IPS-18a (cell line): ENCODE measurements around the gene IKZF1.

Experiments
- H3K27ac ChIP-seq: one replicate; pipeline ENCODE4 v1.5.1; 2013; ENCODE audit warnings: low read length
- H3K27me3 ChIP-seq: one replicate; pipeline ENCODE4 v1.6.1; 2013; ENCODE audit warnings: mild to moderate bottlenecking, low read length; ENCODE audit not compliant: control insufficient read depth, insufficient read depth
- H3K36me3 ChIP-seq: one replicate; pipeline ENCODE4 v1.6.1; 2013; ENCODE audit warnings: low read depth, low read length; ENCODE audit not compliant: control insufficient read depth
- H3K4me1 ChIP-seq: one replicate; pipeline ENCODE4 v1.6.1; 2013; ENCODE audit warnings: low read depth, low read length; ENCODE audit not compliant: control insufficient read depth
- H3K4me3 ChIP-seq: one replicate; pipeline ENCODE4 v1.5.1; 2013; ENCODE audit warnings: low read length
- H3K9ac ChIP-seq: one replicate; pipeline ENCODE4 v1.6.1; 2013; ENCODE audit warnings: mild to moderate bottlenecking, low read length, moderate library complexity
- H3K9me3 ChIP-seq: one replicate; pipeline ENCODE4 v1.6.1; 2013; ENCODE audit warnings: low read depth, low read length; ENCODE audit not compliant: control insufficient read depth

Gene IKZF1

DNA sequence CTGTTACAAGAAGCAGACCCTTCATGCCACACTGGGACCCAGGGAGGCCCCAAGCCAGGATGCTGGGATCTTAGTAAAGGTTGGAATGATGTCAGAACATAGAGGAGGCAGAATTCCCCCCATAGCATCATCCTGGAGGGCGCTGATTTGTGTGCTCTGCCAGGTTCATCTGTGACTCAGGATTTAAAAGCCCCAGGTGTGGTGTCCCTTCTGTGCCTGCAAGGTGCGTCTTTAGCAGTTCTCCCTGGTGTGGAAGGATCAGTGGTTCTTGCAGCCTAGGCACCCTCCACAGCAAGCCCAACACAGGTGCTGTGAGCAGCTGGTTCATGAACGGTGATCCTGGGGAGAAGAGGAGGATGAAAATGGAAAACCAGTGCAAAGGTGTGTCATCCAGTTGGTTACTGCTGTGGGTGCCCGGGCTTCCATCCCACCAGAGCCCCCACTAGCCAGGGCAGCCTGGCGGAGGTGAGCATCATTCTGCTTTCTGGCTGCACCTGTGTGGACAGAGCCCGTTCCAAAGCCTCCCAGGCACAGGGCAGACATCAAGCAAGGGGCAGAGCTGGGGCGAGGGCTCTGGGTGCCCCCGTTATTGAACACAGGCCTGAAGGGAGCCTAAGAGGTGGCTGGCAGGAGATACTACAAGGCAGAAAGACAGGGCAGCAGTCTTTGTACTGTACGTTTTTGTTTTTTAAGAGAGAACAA, 49.5 kb downstream of the IKZF1 start:
- Histone ChIP-seq H3K27me3 (no peaks in the 10 kb centered on the region), H3K4me3 (no peak overlapping the region), H3K9me3 (no peaks in the 10 kb centered on the region), H3K4me1 (no peaks in the 10 kb centered on the region), H3K27ac (no peak overlapping the region), H3K36me3 (no peaks in the 10 kb centered on the region), H3K9ac (no peak overlapping the region)

DNA sequence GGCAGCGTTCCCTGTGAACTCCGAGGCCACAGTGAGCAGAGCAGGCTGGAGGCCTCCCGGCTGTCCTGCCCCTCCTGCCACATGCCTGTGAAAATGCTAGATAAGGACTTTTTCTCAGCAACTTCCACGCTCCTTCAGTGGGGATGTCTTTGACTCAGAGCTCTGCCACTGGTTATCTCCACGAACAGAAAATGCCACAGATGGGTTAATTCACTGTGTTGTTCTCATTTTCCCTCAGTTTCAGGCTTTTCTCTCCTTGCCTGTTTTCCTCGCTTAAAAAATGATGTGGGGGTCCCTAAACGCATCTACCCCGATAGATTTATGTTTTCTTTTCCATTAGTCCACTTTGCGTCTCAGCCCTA, 51.3 kb downstream of the IKZF1 start:
- no peaks in the 10 kb centered on the region for H3K4me1 ChIP-seq
- no peaks in the 10 kb centered on the region for H3K27me3 ChIP-seq
- no peaks in the 10 kb centered on the region for H3K9me3 ChIP-seq
- no peak overlapping the region for H3K27ac ChIP-seq
- no peak overlapping the region for H3K4me3 ChIP-seq
- no peaks in the 10 kb centered on the region for H3K36me3 ChIP-seq
- no peak overlapping the region for H3K9ac ChIP-seq

DNA sequence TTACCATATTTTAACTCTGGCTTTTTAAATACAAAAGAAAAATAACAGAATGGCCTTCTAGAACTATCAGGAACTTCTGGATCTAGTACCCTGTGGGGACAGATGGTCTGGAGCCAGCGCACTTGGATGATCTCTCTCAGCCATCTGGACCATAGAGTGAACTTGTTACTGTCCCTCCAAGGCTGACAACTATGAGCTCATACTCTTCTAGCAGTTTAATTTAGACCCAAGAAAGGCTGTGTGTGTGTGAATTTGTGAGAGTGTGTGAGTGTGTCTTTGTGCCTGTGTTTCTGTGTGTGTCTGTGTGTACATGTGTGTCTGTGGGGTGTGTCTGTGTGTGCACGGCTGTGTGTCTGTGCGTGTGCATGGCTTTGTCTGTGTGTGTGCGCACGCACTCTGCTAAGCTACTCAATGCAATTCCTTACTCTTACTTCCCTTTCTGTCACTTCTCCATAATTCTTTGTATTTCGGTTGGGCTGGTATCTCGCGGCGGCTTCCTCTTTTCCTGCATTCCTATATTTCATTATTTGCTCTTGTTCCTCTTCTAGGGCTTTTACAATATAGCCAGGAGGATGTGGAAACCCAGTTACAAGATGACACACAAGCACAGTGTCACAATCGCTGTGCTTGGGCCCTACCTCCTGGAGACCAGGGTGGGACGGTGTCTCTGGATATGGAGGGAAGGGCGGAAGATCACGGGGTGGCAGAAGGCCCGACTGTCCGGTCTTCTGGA, 51.9 kb downstream of the IKZF1 start:
- H3K27me3 ChIP-seq = no peaks in the 10 kb centered on the region
- no peaks in the 10 kb centered on the region for H3K4me1 ChIP-seq
- H3K9me3 ChIP-seq = no peaks in the 10 kb centered on the region
- no peak overlapping the region for H3K4me3 ChIP-seq
- no peaks in the 10 kb centered on the region for H3K36me3 ChIP-seq
- H3K27ac ChIP-seq = no peak overlapping the region
- no peak overlapping the region for H3K9ac ChIP-seq

DNA sequence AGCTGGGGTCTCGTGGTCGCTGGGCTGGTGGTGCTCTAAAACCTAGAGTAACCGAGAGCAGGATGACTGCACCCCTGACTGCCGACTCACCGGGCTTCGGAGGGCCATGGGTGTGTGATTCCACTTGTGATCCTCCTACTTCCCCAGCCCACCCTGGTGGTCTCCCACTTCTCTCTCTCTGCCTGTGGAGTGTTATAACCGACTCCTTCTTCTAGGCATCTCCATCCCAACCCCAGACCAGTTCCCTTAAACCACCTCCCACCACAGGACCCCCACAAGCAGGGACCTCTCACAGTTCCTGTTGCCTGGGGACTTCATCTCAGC, 52.4 kb downstream of the IKZF1 start:
- Histone ChIP-seq H3K27me3 (no peaks in the 10 kb centered on the region), H3K27ac (no peak overlapping the region), H3K36me3 (no peaks in the 10 kb centered on the region), H3K4me3 (no peak overlapping the region), H3K4me1 (no peaks in the 10 kb centered on the region), H3K9ac (no peak overlapping the region), H3K9me3 (no peaks in the 10 kb centered on the region)

DNA sequence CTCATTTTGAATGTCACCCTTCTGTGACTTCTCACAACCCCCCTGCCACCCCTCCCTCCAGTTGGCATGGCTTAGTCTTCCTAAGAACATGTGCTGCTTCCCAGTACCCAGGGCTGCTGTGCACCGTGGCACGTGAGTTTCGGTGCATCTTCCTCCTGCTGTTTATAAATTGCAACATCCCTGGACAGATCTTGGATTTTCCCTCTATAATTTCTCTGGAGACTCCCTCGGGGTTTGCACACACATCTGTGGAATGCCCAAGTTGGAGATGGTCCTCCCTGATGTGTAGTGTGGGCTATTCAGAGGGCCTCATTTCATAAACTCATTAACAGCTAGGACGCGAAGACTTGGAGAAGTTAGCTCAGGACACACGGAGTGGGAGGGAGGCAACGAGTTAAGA, 52.9 kb downstream of the IKZF1 start:
- H3K36me3 ChIP-seq = no peaks in the 10 kb centered on the region
- H3K27ac ChIP-seq = no peak overlapping the region
- H3K4me1 ChIP-seq = no peaks in the 10 kb centered on the region
- no peaks in the 10 kb centered on the region for H3K27me3 ChIP-seq
- no peaks in the 10 kb centered on the region for H3K9me3 ChIP-seq
- no peak overlapping the region for H3K9ac ChIP-seq
- no peak overlapping the region for H3K4me3 ChIP-seq

DNA sequence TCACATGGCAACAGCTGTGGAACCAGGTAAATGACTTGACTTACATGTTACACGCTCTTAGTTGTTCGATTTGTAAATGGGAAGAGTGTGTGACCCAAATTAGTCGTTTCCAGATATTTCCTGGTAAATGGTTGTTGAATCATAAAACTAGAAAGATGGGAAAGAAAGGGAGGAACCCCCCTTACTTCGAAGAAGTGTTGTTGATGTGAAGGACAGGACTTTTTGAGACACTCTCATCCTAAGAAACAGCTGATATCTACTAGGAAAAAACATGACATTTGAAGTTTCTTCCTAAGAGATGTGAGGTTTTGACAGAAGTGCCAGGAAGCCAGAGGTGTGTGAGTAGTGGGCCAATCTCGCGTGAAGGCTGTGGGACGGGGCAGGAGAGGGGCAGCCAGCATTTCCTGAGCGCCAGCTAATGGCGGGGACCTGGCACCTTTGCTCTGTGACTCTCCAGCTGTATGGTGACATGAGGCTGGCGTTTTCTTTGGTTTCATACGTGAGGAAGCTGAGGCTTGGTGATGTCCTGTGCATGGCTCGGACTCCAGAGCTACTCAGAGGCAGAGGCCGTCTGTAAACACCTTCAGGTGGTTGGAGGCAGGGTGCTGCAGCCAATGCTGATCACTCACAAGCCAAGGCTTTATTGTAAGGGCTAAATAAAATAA, 53.7 kb downstream of the IKZF1 start:
- Histone ChIP-seq H3K9ac (no peak overlapping the region), H3K4me1 (no peaks in the 10 kb centered on the region), H3K27ac (no peak overlapping the region), H3K9me3 (no peaks in the 10 kb centered on the region), H3K4me3 (no peak overlapping the region), H3K27me3 (no peaks in the 10 kb centered on the region), H3K36me3 (no peaks in the 10 kb centered on the region)

DNA sequence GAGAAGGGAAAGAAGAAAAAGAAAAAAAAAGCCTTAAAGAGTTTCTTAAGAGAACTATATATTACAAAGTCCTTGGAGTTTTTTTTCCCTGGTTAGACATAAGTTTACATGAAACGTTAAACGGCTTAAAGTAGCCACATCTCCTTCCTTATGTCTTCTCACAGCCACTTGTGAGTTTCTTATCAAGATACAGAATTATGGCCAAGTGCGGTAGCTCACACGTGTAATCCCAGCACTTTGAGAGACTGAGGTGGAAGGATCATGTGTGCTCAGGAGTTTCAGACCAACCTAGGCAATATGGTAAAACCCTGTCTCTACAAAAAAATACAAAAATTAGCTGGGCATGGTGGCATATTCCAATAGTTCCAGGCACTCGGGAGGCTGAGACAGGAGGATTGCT, 54.3 kb downstream of the IKZF1 start:
- no peak overlapping the region for H3K4me3 ChIP-seq
- no peaks in the 10 kb centered on the region for H3K27me3 ChIP-seq
- no peaks in the 10 kb centered on the region for H3K4me1 ChIP-seq
- H3K36me3 ChIP-seq = no peaks in the 10 kb centered on the region
- no peaks in the 10 kb centered on the region for H3K9me3 ChIP-seq
- H3K9ac ChIP-seq = no peak overlapping the region
- H3K27ac ChIP-seq = no peak overlapping the region

DNA sequence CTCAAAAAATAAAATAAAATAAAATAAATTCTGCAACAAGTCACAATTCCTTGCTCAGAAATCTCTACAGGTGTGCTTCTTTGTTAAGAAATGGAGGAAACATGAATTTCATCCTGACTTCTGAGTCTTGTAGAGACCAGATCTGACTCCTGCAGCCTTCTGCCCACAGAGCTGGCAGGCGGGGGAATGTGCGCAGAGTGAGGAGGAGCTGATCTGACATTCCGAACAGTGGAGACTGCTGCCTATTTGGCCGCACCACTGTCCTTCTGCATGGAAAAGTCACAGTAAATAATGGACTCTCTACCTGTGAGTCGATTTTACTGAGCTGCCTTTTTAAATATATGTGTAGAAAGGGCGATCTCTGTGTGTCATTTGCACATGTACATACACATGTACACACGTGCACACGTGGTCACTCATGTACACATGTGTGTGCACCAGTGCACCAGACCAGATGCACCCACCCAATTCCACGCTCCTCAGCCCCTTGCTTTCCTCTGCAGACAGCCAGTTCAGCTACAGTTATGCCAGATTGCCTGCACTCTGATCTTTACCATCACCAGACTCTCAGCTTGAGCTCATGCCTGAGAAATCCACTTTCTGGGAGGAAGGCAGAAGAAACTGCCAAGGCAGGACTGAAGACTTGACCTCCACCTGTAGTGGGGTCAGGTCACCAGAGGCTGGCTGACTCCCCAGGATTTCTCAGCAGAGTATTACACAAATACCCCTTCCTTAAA, 54.9 kb downstream of the IKZF1 start:
- no peaks in the 10 kb centered on the region for H3K4me1 ChIP-seq

DNA sequence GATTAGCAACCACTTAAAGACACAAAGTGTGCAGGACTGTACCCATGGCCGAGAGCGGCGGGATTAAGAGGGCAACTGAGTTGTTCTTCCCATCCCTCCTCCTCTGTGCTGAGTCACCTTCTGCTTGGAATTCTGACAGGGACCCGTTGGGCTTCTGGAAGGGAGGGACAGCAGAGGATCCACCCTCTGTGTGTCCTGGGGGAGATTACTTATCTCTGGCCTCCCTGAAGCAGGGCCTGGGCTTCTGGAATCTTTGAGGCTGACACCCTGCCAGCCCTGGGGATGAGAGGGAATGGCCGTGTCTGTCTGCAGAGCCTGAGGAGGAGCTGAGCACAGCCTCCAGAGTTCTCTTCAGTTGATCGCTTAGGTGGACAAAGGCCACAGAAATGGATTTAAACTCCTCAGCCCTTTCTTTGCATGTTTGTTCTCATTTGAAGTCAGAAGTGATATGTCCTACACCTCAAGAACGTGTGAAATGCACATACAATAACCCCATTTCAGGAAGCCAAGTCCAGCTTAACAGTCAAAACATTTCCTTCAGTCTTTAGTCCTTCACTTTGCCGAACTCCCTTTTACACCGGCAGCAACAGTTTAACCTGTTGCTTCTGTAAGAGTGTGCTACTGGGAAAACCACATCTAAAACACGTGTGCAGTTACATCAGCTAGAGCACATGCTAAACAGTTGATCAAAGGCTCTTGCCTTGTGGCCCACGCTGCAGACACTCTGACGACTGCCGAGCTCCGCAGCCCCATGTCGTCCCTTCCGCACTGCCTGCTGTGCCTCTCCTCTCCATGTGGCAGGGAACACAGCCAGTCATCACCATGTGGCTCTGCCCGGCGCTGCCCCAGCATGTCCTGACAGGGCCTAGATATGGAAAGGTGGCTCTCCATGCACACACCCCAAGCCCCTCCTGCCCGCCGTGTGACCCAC, 55.7 kb downstream of the IKZF1 start:
- Histone ChIP-seq H3K4me3 (no peak overlapping the region), H3K9me3 (no peaks in the 10 kb centered on the region), H3K4me1 (no peaks in the 10 kb centered on the region), H3K9ac (no peak overlapping the region), H3K27me3 (no peaks in the 10 kb centered on the region), H3K36me3 (no peaks in the 10 kb centered on the region), H3K27ac (no peak overlapping the region)

More for the DNA sequence above, 54.9 kb downstream of the IKZF1 start:
- H3K9me3 ChIP-seq = no peaks in the 10 kb centered on the region
- no peak overlapping the region for H3K4me3 ChIP-seq
- H3K27me3 ChIP-seq = no peaks in the 10 kb centered on the region
- no peak overlapping the region for H3K27ac ChIP-seq
- H3K36me3 ChIP-seq = no peaks in the 10 kb centered on the region
- H3K9ac ChIP-seq = no peak overlapping the region

DNA sequence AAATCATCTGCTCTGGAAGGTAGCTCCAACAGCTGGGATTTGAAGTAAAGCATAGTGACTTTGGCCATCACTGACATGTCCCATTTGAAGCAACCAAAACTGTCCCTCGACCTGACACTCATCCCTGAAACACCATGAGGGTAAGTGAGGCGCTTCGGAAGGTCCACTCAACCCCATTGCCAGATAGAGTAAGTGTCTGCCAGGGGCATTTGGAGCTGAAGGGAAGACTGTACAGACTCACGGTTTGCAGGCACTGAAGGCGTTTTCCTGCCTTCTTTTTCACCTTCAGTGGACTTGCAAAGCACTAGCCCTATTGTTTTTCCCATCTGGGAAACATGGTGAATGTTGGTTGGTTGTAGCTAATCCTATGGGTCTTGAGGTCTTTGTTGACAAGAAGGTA, 57.6 kb downstream of the IKZF1 start:
- Histone ChIP-seq H3K4me1 (no peaks in the 10 kb centered on the region), H3K4me3 (no peak overlapping the region), H3K9me3 (no peaks in the 10 kb centered on the region), H3K9ac (no peak overlapping the region), H3K27ac (no peak overlapping the region), H3K27me3 (no peaks in the 10 kb centered on the region), H3K36me3 (no peaks in the 10 kb centered on the region)
